GM11168 (cell line): ENCODE results near the gene TNNT3.

Experiments used
- in situ Hi-C: fragments of 300-500 bp; cut with MboI; formaldehyde crosslinking; loops from one replicate; pipeline ENCODE4 v1.12.0; 2022; ENCODE audit warnings: low sequenced_read_pairs; ENCODE audit not compliant: unreplicated experiment

Gene TNNT3

GRCh38 chr11:1893581-1894359 is 25.7 kb upstream of the TNNT3 start:
- in situ Hi-C loops: no loop called here

- in situ Hi-C loops: loop anchor here (5.0 kb wide), 1 partner anchor 48 kb away; no protein-coding TSS in a partner anchor
These were observed 24.7 kb upstream of the TNNT3 start for GRCh38 chr11:1894759-1895158.

- in situ Hi-C loops: loop anchor here (5.0 kb wide), 1 partner anchor 46 kb away; no protein-coding TSS in a partner anchor
These were observed 23.0 kb upstream of the TNNT3 start for GRCh38 chr11:1896468-1896867.

GRCh38 chr11:1896923-1897322 is 22.6 kb upstream of the TNNT3 start:
- in situ Hi-C loops: loop anchor here (5.0 kb wide), 1 partner anchor 45 kb away; no protein-coding TSS in a partner anchor

- in situ Hi-C loops: loop anchor here (5.0 kb wide), 1 partner anchor 43 kb away; no protein-coding TSS in a partner anchor
These were observed 20.4 kb upstream of the TNNT3 start for GRCh38 chr11:1899090-1899489.

- in situ Hi-C loops: loop anchor here (5.0 kb wide), 1 partner anchor 43 kb away; no protein-coding TSS in a partner anchor
These were observed 19.8 kb upstream of the TNNT3 start for GRCh38 chr11:1899686-1900085.

- in situ Hi-C loops: no loop called here
These were observed 13.3 kb upstream of the TNNT3 start for GRCh38 chr11:1906181-1906580.

- in situ Hi-C loops: no loop called here
These were observed 12.7 kb upstream of the TNNT3 start for GRCh38 chr11:1906611-1907423.

GRCh38 chr11:1908618-1909017 is 10.9 kb upstream of the TNNT3 start:
- in situ Hi-C loops: no loop called here

- in situ Hi-C loops: no loop called here
These were observed 10.0 kb upstream of the TNNT3 start for GRCh38 chr11:1909524-1909923.

GRCh38 chr11:1912289-1912878 is 7.1 kb upstream of the TNNT3 start:
- in situ Hi-C loops: no loop called here

- in situ Hi-C loops: no loop called here
These were observed 6.0 kb upstream of the TNNT3 start for GRCh38 chr11:1913271-1914060.

GRCh38 chr11:1915795-1916131 is 3.7 kb upstream of the TNNT3 start:
- in situ Hi-C loops: loop anchor here (5.0 kb wide), 1 partner anchor 63 kb away; the partner anchor contains the start of gene LSP1

- in situ Hi-C loops: loop anchor here (5.0 kb wide), 1 partner anchor 64 kb away; the partner anchor contains the start of gene LSP1
These were observed 3.1 kb upstream of the TNNT3 start for GRCh38 chr11:1916132-1916985.

GRCh38 chr11:1916986-1917522 is 2.4 kb upstream of the TNNT3 start:
- in situ Hi-C loops: loop anchor here (5.0 kb wide), 1 partner anchor 65 kb away; the partner anchor contains the start of gene LSP1

GRCh38 chr11:1917523-1918435 is 1.7 kb upstream of the TNNT3 start:
- in situ Hi-C loops: loop anchor here (5.0 kb wide), 1 partner anchor 65 kb away; the partner anchor contains the start of gene LSP1
